Trophoblast cell (in vitro differentiated cells and primary cell): ENCODE results near the gene ZBTB9.
A peak's percentile ranks its signal among the peaks of the same experiment; 100 is the strongest.

Experiments used
- DNase-seq, 2 donors: peaks; one replicate each; pipeline ENCODE4 v3.0.0-alpha.2; 2016
- H2AFZ ChIP-seq: 2 replicates; pipeline ENCODE4 v1.6.1; 2013; ENCODE audit warnings: low read length, moderate library complexity, mild to moderate bottlenecking; ENCODE audit not compliant: insufficient read depth, poor library complexity
- H2AK5ac ChIP-seq: 2 replicates; pipeline ENCODE4 v1.6.1; 2013; ENCODE audit warnings: mild to moderate bottlenecking, low read length
- H2BK120ac ChIP-seq: 2 replicates; pipeline ENCODE4 v1.6.1; 2013; ENCODE audit warnings: low read length, mild to moderate bottlenecking, moderate library complexity; ENCODE audit not compliant: insufficient read depth, poor library complexity
- H2BK12ac ChIP-seq: 2 replicates; pipeline ENCODE4 v1.6.1; 2013; ENCODE audit warnings: mild to moderate bottlenecking, low read length, moderate library complexity
- H2BK5ac ChIP-seq: 2 replicates; pipeline ENCODE4 v1.6.1; 2013; ENCODE audit warnings: low read length, low read depth, moderate library complexity, mild to moderate bottlenecking; ENCODE audit not compliant: poor library complexity
- H3K14ac ChIP-seq: 2 replicates; pipeline ENCODE4 v1.6.1; 2013; ENCODE audit warnings: mild to moderate bottlenecking, low read length
- H3K18ac ChIP-seq: 2 replicates; pipeline ENCODE4 v1.6.1; 2013; ENCODE audit warnings: mild to moderate bottlenecking, low read length
- H3K23ac ChIP-seq: 2 replicates; pipeline ENCODE4 v1.6.1; 2013; ENCODE audit warnings: low read length
- H3K27ac ChIP-seq: 2 replicates; pipeline ENCODE4 v1.5.1; 2013; ENCODE audit warnings: low read depth, mild to moderate bottlenecking, inconsistent platforms, low read length, moderate library complexity
- H3K27me3 ChIP-seq: 2 replicates; pipeline ENCODE4 v1.6.1; 2013; ENCODE audit warnings: inconsistent platforms, mild to moderate bottlenecking, low read length, moderate library complexity; ENCODE audit not compliant: insufficient read depth
- H3K36me3 ChIP-seq, 2 experiments: 1 replicate in 1 of 2; 2 replicates in 1 of 2; pipeline ENCODE4 v1.6.1; 2013; ENCODE audit warnings: low read length in 2 of 2, mild to moderate bottlenecking in 2 of 2, moderate library complexity in 1 of 2; ENCODE audit not compliant: insufficient read depth in 2 of 2, control insufficient read depth in 1 of 2
- H3K4ac ChIP-seq: 2 replicates; pipeline ENCODE4 v1.6.1; 2013; ENCODE audit warnings: low read depth, mild to moderate bottlenecking, low read length, moderate library complexity
- H3K4me1 ChIP-seq, 2 experiments: 1 replicate in 1 of 2; 2 replicates in 1 of 2; pipeline ENCODE4 v1.6.1; 2013; ENCODE audit warnings: low read length in 2 of 2, mild to moderate bottlenecking in 2 of 2, moderate library complexity in 1 of 2; ENCODE audit not compliant: insufficient read depth in 2 of 2, control insufficient read depth in 1 of 2
- H3K4me2 ChIP-seq: 2 replicates; pipeline ENCODE4 v1.6.1; 2013; ENCODE audit warnings: inconsistent platforms, mild to moderate bottlenecking, low read length, moderate library complexity
- H3K4me3 ChIP-seq: 2 replicates; pipeline ENCODE4 v1.5.1; 2013; ENCODE audit warnings: mild to moderate bottlenecking, low read depth, low read length, inconsistent platforms
- H3K79me1 ChIP-seq: one replicate; pipeline ENCODE4 v1.6.1; 2013; ENCODE audit warnings: low read length
- H3K79me2 ChIP-seq: 2 replicates; pipeline ENCODE4 v1.6.1; 2013; ENCODE audit warnings: low read length, mild to moderate bottlenecking; ENCODE audit not compliant: control insufficient read depth, insufficient read depth, poor library complexity
- H3K9ac ChIP-seq: 2 replicates; pipeline ENCODE4 v1.6.1; 2013; ENCODE audit warnings: mild to moderate bottlenecking, low read length
- H3K9me3 ChIP-seq: 2 replicates; pipeline ENCODE4 v1.6.1; 2013; ENCODE audit warnings: low read depth, mild to moderate bottlenecking, control low read depth, inconsistent platforms, low read length; ENCODE audit not compliant: insufficient read depth
- H4K12ac ChIP-seq: 2 replicates; pipeline ENCODE4 v1.6.1; 2013; ENCODE audit warnings: low read depth, mild to moderate bottlenecking, low read length, moderate library complexity
- H4K8ac ChIP-seq: 2 replicates; pipeline ENCODE4 v1.6.1; 2013; ENCODE audit warnings: low read depth, mild to moderate bottlenecking, low read length, moderate library complexity
- H4K91ac ChIP-seq: one replicate; pipeline ENCODE4 v1.6.1; 2013; ENCODE audit warnings: low read depth, mild to moderate bottlenecking, low read length, moderate library complexity
- WGBS: extraction: QIAGEN DNeasy Blood & Tissue Kit; methylation state at CpG from one replicate; pipeline ENCODE4 v1.1.7; 2013; ENCODE audit warnings: missing lambda C conversion rate; ENCODE audit not compliant: insufficient read length, insufficient coverage; ENCODE audit errors: extremely low coverage; 5-methylcytosine and 5-hydroxymethylcytosine counted together

The ZBTB9 gene

DNA sequence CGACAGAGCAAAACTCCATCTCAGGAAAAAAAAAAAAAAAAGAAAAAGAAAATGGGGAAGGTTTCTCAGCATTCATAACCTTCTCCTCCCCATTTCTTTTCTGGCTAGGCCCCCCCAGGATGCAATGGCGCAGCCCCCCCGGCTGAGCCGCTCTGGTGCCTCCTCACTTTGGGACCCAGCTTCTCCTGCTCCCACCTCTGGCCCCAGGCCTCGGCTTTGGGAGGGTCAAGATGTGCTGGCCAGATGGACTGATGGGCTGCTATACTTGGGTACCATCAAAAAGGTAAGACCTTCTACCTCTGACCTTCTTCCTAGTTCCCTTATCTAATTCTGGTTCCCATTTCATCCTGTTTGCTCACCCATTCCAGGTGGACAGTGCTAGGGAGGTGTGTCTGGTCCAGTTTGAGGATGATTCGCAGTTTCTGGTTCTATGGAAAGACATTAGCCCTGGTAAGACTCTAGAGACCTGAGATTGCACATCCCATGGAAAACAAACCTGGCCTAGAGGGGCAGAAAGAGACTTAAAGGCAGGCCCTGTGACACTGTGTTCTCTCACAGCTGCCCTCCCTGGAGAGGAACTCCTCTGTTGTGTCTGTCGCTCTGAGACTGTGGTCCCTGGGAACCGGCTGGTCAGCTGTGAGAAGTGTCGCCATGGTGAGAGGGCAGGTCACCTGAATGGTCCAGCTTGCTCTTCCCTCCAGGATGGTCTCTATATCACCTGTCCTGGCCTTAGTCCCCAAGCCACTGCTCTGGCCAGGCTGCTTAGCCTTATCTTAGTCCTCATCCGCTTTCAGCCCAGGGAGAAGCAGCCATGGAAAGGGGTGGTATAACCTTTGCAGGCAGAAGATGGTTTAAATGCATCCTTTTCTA lies 42.0 kb upstream of the ZBTB9 start:
- no peak overlapping the region for H4K8ac ChIP-seq
- peaks cover 11 to 17% of the 10 kb centered on the region in 2 experiments for H3K4me1 ChIP-seq
- no peak overlapping the region for H4K91ac ChIP-seq
- no peak for DNase-seq
- no peak overlapping the region for H4K12ac ChIP-seq
- no peak overlapping the region for H2BK5ac ChIP-seq
- H3K9me3 ChIP-seq, result no peaks in the 10 kb centered on the region
- H2AK5ac ChIP-seq, result no peak overlapping the region
- H3K79me2 ChIP-seq, result peaks cover 13% of the 10 kb centered on the region
- H3K27me3 ChIP-seq, result no peaks in the 10 kb centered on the region
- H3K4ac ChIP-seq, result no peak overlapping the region
- no peak overlapping the region for H3K27ac ChIP-seq
- no peak overlapping the region for H3K14ac ChIP-seq
- no peak overlapping the region for H3K18ac ChIP-seq
- no peak overlapping the region for H2BK120ac ChIP-seq
- peaks cover 12% of the 10 kb centered on the region for H3K79me1 ChIP-seq
- no peak overlapping the region for H2AFZ ChIP-seq
- WGBS, result no CpG with 5 or more reads among the region's 10 CpGs
- H3K4me2 ChIP-seq, result no peak overlapping the region
- H3K4me3 ChIP-seq, result no peak overlapping the region
- peaks cover 43 to 44% of the 10 kb centered on the region in 2 experiments for H3K36me3 ChIP-seq
- no peak overlapping the region for H3K23ac ChIP-seq
- H2BK12ac ChIP-seq, result no peak overlapping the region
- H3K9ac ChIP-seq, result no peak overlapping the region

DNA sequence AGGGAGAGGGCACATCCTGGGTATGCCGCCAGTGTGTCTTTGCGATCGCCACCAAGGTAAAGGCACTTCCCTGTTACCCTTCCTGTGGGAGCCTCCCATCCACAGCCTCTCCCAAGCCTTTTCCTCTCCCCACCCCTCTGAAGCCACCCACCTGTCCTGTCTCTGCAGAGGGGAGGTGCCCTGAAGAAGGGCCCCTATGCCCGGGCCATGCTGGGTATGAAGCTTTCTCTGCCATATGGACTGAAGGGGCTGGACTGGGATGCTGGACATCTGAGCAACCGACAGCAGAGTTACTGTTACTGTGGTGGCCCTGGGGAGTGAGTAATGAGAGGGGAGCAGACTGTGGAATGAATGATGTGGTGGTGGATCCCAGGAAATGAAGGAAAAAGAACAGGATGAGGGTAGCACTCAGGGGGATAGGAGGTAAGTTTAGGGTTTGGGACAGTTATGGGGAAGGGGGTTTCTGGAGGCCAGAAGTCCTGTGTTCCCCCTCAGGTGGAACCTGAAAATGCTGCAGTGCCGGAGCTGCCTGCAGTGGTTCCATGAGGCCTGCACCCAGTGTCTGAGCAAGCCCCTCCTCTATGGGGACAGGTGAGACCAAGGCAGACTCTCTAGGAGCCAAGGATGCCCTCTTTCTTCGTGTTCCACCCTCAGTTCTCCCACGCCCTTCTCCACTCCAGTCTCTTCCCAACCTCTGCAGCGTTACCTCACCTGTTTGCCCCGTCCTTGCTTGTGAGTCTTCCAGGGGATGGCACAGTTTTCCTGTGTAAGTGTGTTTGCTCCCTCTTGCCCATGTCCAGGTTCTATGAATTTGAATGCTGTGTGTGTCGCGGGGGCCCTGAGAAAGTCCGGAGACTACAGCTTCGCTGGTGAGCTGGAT lies 40.9 kb upstream of the ZBTB9 start:
- H2AK5ac ChIP-seq, result no peak overlapping the region
- WGBS, result no CpG with 5 or more reads among the region's 14 CpGs
- H2BK12ac ChIP-seq, result no peak overlapping the region
- no peak overlapping the region for H3K27ac ChIP-seq
- no peak overlapping the region for H2BK5ac ChIP-seq
- H3K4me3 ChIP-seq, result no peak overlapping the region
- H4K12ac ChIP-seq, result no peak overlapping the region
- no peak overlapping the region for H3K9ac ChIP-seq
- H3K18ac ChIP-seq, result no peak overlapping the region
- no peak overlapping the region for H3K4ac ChIP-seq
- no peak overlapping the region for H4K8ac ChIP-seq
- H3K36me3 ChIP-seq, result peaks cover 41 to 42% of the 10 kb centered on the region in 2 experiments
- peaks cover 11 to 18% of the 10 kb centered on the region in 2 experiments for H3K4me1 ChIP-seq
- no peaks in the 10 kb centered on the region for H3K9me3 ChIP-seq
- H3K27me3 ChIP-seq, result no peaks in the 10 kb centered on the region
- H4K91ac ChIP-seq, result no peak overlapping the region
- H3K14ac ChIP-seq, result no peak overlapping the region
- H2BK120ac ChIP-seq, result no peak overlapping the region
- no peak overlapping the region for H2AFZ ChIP-seq
- H3K23ac ChIP-seq, result no peak overlapping the region
- DNase-seq, result no peak
- H3K4me2 ChIP-seq, result no peak overlapping the region
- peaks cover 14% of the 10 kb centered on the region for H3K79me2 ChIP-seq
- H3K79me1 ChIP-seq, result peaks cover 19% of the 10 kb centered on the region

DNA sequence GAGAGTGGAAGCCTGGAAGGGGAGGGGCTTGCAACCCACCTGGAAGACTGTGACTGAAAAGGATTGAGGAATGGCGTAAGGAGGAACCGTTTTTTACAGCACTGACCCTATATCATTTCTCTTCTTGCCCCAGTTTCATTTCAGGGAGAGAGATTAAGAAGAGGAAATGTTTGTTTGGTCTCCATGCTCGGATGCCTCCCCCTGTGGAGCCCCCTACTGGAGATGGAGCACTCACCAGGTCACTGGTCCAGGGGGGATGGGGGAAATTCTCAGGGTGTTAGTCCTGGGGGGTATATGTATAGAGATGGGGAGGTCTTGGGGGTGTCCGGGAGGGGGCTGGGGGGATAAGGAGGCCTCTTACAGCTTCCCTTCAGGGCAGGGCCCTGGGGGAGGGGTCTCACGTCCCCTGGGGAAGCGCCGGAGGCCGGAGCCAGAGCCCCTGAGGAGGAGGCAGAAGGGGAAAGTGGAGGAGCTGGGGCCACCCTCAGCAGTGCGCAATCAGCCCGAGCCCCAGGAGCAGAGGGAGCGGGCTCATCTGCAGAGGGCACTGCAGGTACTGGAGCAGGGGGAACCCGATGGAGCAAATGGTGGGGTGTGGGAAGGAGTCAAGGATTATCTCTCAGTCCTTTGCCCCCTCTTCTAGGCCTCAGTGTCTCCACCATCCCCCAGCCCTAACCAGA lies 39.6 kb upstream of the ZBTB9 start:
- peaks cover 38 to 42% of the 10 kb centered on the region in 2 experiments for H3K36me3 ChIP-seq
- no peak overlapping the region for H2BK12ac ChIP-seq
- no peak overlapping the region for H4K8ac ChIP-seq
- no peak overlapping the region for H2AK5ac ChIP-seq
- H2BK5ac ChIP-seq, result no peak overlapping the region
- H3K23ac ChIP-seq, result no peak overlapping the region
- H3K9me3 ChIP-seq, result no peaks in the 10 kb centered on the region
- no peak overlapping the region for H2AFZ ChIP-seq
- no peak overlapping the region for H3K4me2 ChIP-seq
- H4K12ac ChIP-seq, result no peak overlapping the region
- H3K4ac ChIP-seq, result no peak overlapping the region
- H2BK120ac ChIP-seq, result no peak overlapping the region
- no peak overlapping the region for H3K27ac ChIP-seq
- H3K4me1 ChIP-seq, result peaks cover 16 to 24% of the 10 kb centered on the region in 2 experiments
- H4K91ac ChIP-seq, result no peak overlapping the region
- no peak overlapping the region for H3K18ac ChIP-seq
- peaks cover 14% of the 10 kb centered on the region for H3K79me2 ChIP-seq
- H3K14ac ChIP-seq, result no peak overlapping the region
- no peaks in the 10 kb centered on the region for H3K27me3 ChIP-seq
- WGBS, result no CpG with 5 or more reads among the region's 12 CpGs
- peaks cover 24% of the 10 kb centered on the region for H3K79me1 ChIP-seq
- H3K9ac ChIP-seq, result no peak overlapping the region
- no peak for DNase-seq
- no peak overlapping the region for H3K4me3 ChIP-seq

DNA sequence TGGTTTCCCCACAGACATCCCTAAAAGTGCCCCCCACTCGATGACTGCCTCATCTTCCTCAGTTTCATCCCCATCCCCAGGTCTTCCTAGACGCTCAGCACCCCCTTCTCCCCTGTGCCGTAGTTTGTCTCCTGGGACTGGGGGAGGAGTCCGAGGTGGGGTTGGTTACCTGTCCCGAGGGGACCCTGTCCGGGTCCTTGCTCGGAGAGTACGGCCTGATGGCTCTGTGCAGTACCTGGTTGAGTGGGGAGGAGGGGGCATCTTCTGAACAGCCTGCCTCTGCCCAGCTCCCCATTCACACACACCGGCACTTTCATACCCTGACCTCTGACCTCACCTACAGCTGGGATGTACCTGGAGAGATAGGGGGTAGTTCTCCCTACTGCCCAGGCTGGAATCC lies 38.5 kb upstream of the ZBTB9 start:
- Histone ChIP-seq H4K91ac (no peak overlapping the region), H3K18ac (no peak overlapping the region), H3K4me1 (peaks cover 17 to 26% of the 10 kb centered on the region in 2 experiments), H2BK120ac (no peak overlapping the region), H3K4ac (peak overlapping the region; percentile 19), H3K79me1 (peaks cover 22% of the 10 kb centered on the region), H4K12ac (no peak overlapping the region), H3K79me2 (peaks cover 13% of the 10 kb centered on the region), H3K4me2 (peak overlapping the region; percentile 27), H3K23ac (no peak overlapping the region), H3K27me3 (no peaks in the 10 kb centered on the region), H2AFZ (no peak overlapping the region), H2BK12ac (no peak overlapping the region), H2BK5ac (no peak overlapping the region), H3K27ac (no peak overlapping the region), H2AK5ac (no peak overlapping the region), H4K8ac (no peak overlapping the region), H3K9ac (no peak overlapping the region), H3K14ac (no peak overlapping the region), H3K4me3 (no peak overlapping the region), H3K36me3 (peaks cover 38 to 42% of the 10 kb centered on the region in 2 experiments), H3K9me3 (no peaks in the 10 kb centered on the region)
- WGBS, result no CpG with 5 or more reads among the region's 9 CpGs
- DNase-seq, result no peak
